AG09309 (cell line): ENCODE measurements around the gene TAF11.
"Not testable (repeated sequence)": the region's sequence is repeated elsewhere in the genome, so short reads cannot be mapped to it uniquely, and the experiment has no call there.

Experiments
- DNase-seq: peaks from one replicate; pipeline ENCODE4 v3.0.0-alpha.2; 2010; ENCODE audit warnings: low read depth
- H3K4me3 ChIP-seq: 2 replicates; pipeline ENCODE4 v1.5.1; 2011; ENCODE audit warnings: mild to moderate bottlenecking, low read depth, low read length, moderate library complexity; ENCODE audit not compliant: control insufficient read depth
- CTCF ChIP-seq: IDR thresholded peaks from 2 replicates; pipeline ENCODE4 v1.5.1; 2011; ENCODE audit warnings: mild to moderate bottlenecking, low read depth, low read length, inconsistent platforms; ENCODE audit not compliant: insufficient read depth, control insufficient read depth; ENCODE audit errors: missing control alignments

Gene TAF11

GRCh38 chr6:34884996-34885395 lies 2.8 kb downstream of the TAF11 start:
- no peak overlapping the region for H3K4me3 ChIP-seq
- no peak for DNase-seq
- TF ChIP-seq CTCF, result no peak

- not testable (repeated sequence) for H3K4me3 ChIP-seq, DNase-seq
Measured at GRCh38 chr6:34884073-34884472, 3.8 kb downstream of the TAF11 start.

GRCh38 chr6:34877869-34878485 lies 9.9 kb downstream of the TAF11 start:
- H3K4me3 ChIP-seq, result no peak overlapping the region
- no peak for DNase-seq
- TF ChIP-seq CTCF, result no peak

GRCh38 chr6:34877259-34877658 lies 10.6 kb downstream of the TAF11 start:
- TF ChIP-seq CTCF, result no peak
- no peak for DNase-seq
- H3K4me3 ChIP-seq, result no peak overlapping the region

- DNase-seq, result no peak
- no peak for TF ChIP-seq CTCF
Measured at GRCh38 chr6:34876472-34876871, 11.4 kb downstream of the TAF11 start.

GRCh38 chr6:34875292-34876213 lies 12.3 kb downstream of the TAF11 start:
- no peak for DNase-seq
- H3K4me3 ChIP-seq, result no peak overlapping the region
- no peak for TF ChIP-seq CTCF

More at GRCh38 chr6:34876472-34876871, 11.4 kb downstream of the TAF11 start:
- H3K4me3 ChIP-seq, result no peak overlapping the region

GRCh38 chr6:34872332-34872731 lies 15.5 kb downstream of the TAF11 start:
- H3K4me3 ChIP-seq, result no peak overlapping the region
- no peak for DNase-seq
- TF ChIP-seq CTCF, result no peak
